HEK293T (cell line): ENCODE results near the gene CD300C.

Experiments
- CTCF ChIA-PET: fragments of 350-600 bp; formaldehyde crosslinking; extraction: SDS; loops from one replicate; lab custom pipeline; 2021; ENCODE audit warnings: antibody characterized with exemption, inconsistent platforms; lab: Yijun Ruan, JAX
- POLR2A ChIA-PET: fragments of 350-600 bp; formaldehyde crosslinking; extraction: SDS; loops from one replicate; lab custom pipeline; 2020; ENCODE audit warnings: antibody characterized with exemption, inconsistent platforms; lab: Yijun Ruan, JAX
- DNase-seq: peaks from one replicate; pipeline ENCODE4 v3.0.0; 2012; ENCODE audit warnings: mixed read lengths; ENCODE audit errors: extremely low spot score
- ARNT ChIP-seq: fragments of 450-650 bp; IDR thresholded peaks from 2 replicates; pipeline ENCODE4 v1.6.1; 2017; ENCODE audit warnings: mild to moderate bottlenecking
- BHLHE40 ChIP-seq: fragments of 450-650 bp; IDR thresholded peaks from 2 replicates; pipeline ENCODE4 v1.6.1; 2016; ENCODE audit warnings: mild to moderate bottlenecking, moderate library complexity, borderline replicate concordance
- CTBP1 ChIP-seq: fragments of 450-650 bp; IDR thresholded peaks from 2 replicates; pipeline ENCODE4 v1.6.1; 2016; ENCODE audit warnings: borderline replicate concordance
- ELF4 ChIP-seq: fragments of 450-650 bp; IDR thresholded peaks from 2 replicates; pipeline ENCODE4 v1.6.1; 2017; ENCODE audit warnings: antibody characterized with exemption
- FOXA1 ChIP-seq: fragments of 450-650 bp; IDR thresholded peaks from 2 replicates; pipeline ENCODE4 v1.6.1; 2016; ENCODE audit warnings: mild to moderate bottlenecking
- FOXK2 ChIP-seq: fragments of 450-650 bp; IDR thresholded peaks from 2 replicates; pipeline ENCODE4 v1.6.1; 2016; ENCODE audit warnings: mild to moderate bottlenecking
- FOXM1 ChIP-seq: fragments of 450-650 bp; IDR thresholded peaks from 2 replicates; pipeline ENCODE4 v1.6.1; 2017; ENCODE audit warnings: mild to moderate bottlenecking, borderline replicate concordance
- HDGF ChIP-seq: fragments of 450-650 bp; IDR thresholded peaks from 2 replicates; pipeline ENCODE4 v1.6.1; 2017; ENCODE audit warnings: antibody characterized with exemption, borderline replicate concordance
- L3MBTL2 ChIP-seq: fragments of 450-650 bp; conservative IDR thresholded peaks from 2 replicates; pipeline ENCODE4 v1.6.1; 2016; ENCODE audit warnings: mild to moderate bottlenecking
- LEF1 ChIP-seq: fragments of 450-650 bp; IDR thresholded peaks from 2 replicates; pipeline ENCODE4 v1.6.1; 2017; ENCODE audit warnings: mild to moderate bottlenecking, borderline replicate concordance
- NFRKB ChIP-seq: fragments of 450-650 bp; IDR thresholded peaks from 2 replicates; pipeline ENCODE4 v1.6.1; 2016; ENCODE audit warnings: mild to moderate bottlenecking, moderate library complexity
- PKNOX1 ChIP-seq: fragments of 450-650 bp; IDR thresholded peaks from 2 replicates; pipeline ENCODE4 v1.6.1; 2016
- SP1 ChIP-seq: fragments of 450-650 bp; IDR thresholded peaks from 2 replicates; pipeline ENCODE4 v1.6.1; 2017
- SUZ12 ChIP-seq: fragments of 450-650 bp; IDR thresholded peaks from 2 replicates; pipeline ENCODE4 v1.6.1; 2016; ENCODE audit warnings: mild to moderate bottlenecking
- TARDBP ChIP-seq: fragments of 450-650 bp; IDR thresholded peaks from 2 replicates; pipeline ENCODE4 v1.6.1; 2016
- ZNF384 ChIP-seq: fragments of 450-650 bp; IDR thresholded peaks from 2 replicates; pipeline ENCODE4 v1.6.1; 2016

The CD300C gene

GRCh38 chr17:74516561-74517328, 29.2 kb downstream of the CD300C start:
- no peak for DNase-seq
- CTCF ChIA-PET, result no interaction called here
- POLR2A ChIA-PET, result no interaction called here
- no peak for TF ChIP-seq CTBP1

GRCh38 chr17:74515941-74516340, 30.0 kb downstream of the CD300C start:
- ChIA-PET POLR2A (no interaction called here), CTCF (no interaction called here)
- no peak for DNase-seq
- no peak for TF ChIP-seq LEF1
- TF ChIP-seq L3MBTL2, result no peak
- no peak for TF ChIP-seq HDGF
- no peak for TF ChIP-seq ARNT
- TF ChIP-seq CTBP1, result no peak
- TF ChIP-seq ELF4, result no peak

GRCh38 chr17:74514632-74515334, 31.1 kb downstream of the CD300C start:
- peak; percentile 14 for DNase-seq
- POLR2A ChIA-PET, result no interaction called here
- CTCF ChIA-PET, result no interaction called here
- TF ChIP-seq SUZ12 (no peak), L3MBTL2 (peak; percentile 39; the same call in 1 of the 2 replicates), FOXM1 (peak; percentile 28; the same call in 1 of the 2 replicates), FOXA1 (no peak), ARNT (0 out of 2 replicates have a peak, but pooled peaks have one; percentile 49), ELF4 (no peak), CTBP1 (peak; percentile 4; the same call in 1 of the 2 replicates), NFRKB (0 out of 2 replicates have a peak, but pooled peaks have one; percentile 12), TARDBP (peak; percentile 69; the same call in 1 of the 2 replicates), PKNOX1 (peak; percentile 66; the same call in 1 of the 2 replicates)

- TF ChIP-seq FOXK2, result no peak; the same call in 1 of the 2 replicates
- 0 out of 2 replicates have a peak, but pooled peaks have one; percentile 13 for TF ChIP-seq ZNF384
- peak; percentile 84 for TF ChIP-seq CTBP1
- TF ChIP-seq SP1, result no peak; the same call in 1 of the 2 replicates
- TF ChIP-seq ELF4, result peak; percentile 44
- TF ChIP-seq FOXM1, result peak; percentile 33; the same call in 1 of the 2 replicates
- TF ChIP-seq SUZ12, result no peak
- TF ChIP-seq NFRKB, result peak; percentile 52
- peak; percentile 99 for TF ChIP-seq TARDBP
- TF ChIP-seq L3MBTL2, result peak; percentile 64
- TF ChIP-seq FOXA1, result no peak
- no peak for TF ChIP-seq LEF1
- 0 out of 2 replicates have a peak, but pooled peaks have one; percentile 10 for TF ChIP-seq ARNT
- no peak for TF ChIP-seq HDGF
- TF ChIP-seq PKNOX1, result peak; percentile 87
- no peak for TF ChIP-seq BHLHE40
- CTCF ChIA-PET, result interaction anchor here (0.6 kb wide), 1 partner anchor 76 kb away, joined by 4 read pairs; no protein-coding TSS in a partner anchor
- POLR2A ChIA-PET, result no interaction called here
- peak; percentile 23 for DNase-seq
These were observed 31.8 kb downstream of the CD300C start for GRCh38 chr17:74513987-74514631.

- no peak for DNase-seq
- TF ChIP-seq NFRKB, result no peak
- TF ChIP-seq BHLHE40, result no peak
- TF ChIP-seq FOXK2, result no peak
- no peak for TF ChIP-seq HDGF
- TF ChIP-seq ARNT, result no peak
- TF ChIP-seq CTBP1, result no peak
- no peak for TF ChIP-seq SP1
- TF ChIP-seq ZNF384, result no peak
- ChIA-PET CTCF (interaction anchor here (0.6 kb wide), 1 partner anchor 215 kb away, joined by 3 read pairs; no protein-coding TSS in a partner anchor), POLR2A (no interaction called here)
These were observed 33.3 kb downstream of the CD300C start for GRCh38 chr17:74512624-74513091.

GRCh38 chr17:74512036-74512435, 33.9 kb downstream of the CD300C start:
- ChIA-PET CTCF (interaction anchor here (0.6 kb wide), 1 partner anchor 215 kb away, joined by 3 read pairs; no protein-coding TSS in a partner anchor), POLR2A (no interaction called here)
- TF ChIP-seq SP1, result no peak
- TF ChIP-seq SUZ12, result no peak
- TF ChIP-seq FOXM1, result no peak
- TF ChIP-seq ARNT, result no peak
- TF ChIP-seq ZNF384, result no peak
- TF ChIP-seq FOXA1, result no peak
- no peak for TF ChIP-seq HDGF
- no peak for TF ChIP-seq CTBP1
- TF ChIP-seq NFRKB, result no peak
- TF ChIP-seq TARDBP, result no peak
- DNase-seq, result no peak
